Effector CD4-positive, alpha-beta T cell (primary cell): ENCODE results near the gene C5AR2.
"Not testable (repeated sequence)": the region's sequence is repeated elsewhere in the genome, so short reads cannot be mapped to it uniquely, and the experiment has no call there.

Source experiments
- DNase-seq: peaks from one replicate; pipeline ENCODE4 v3.0.0-alpha.2; 2020

Gene C5AR2

DNA sequence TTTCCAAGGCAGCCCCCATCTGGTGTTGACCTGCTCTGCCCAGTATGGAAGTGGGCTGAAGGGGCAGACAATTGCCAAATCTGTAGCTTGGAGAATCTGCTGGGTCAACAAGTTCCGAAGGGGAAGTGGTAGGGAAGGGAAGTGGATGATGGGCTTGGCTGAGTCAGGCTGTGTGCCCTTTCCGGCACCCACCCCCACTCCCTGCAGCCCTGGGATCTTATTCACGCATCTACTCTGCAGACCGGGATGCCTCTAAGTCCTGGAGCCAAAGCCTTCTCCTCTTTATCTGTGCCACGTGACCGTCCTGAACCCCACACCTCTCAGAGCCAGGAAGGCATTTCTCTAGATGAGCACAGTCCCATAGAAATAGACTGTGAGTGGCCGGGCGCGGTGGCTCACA is 7.5 kb upstream of the C5AR2 start:
- no peak for DNase-seq

- no peak for DNase-seq
Observed at GRCh38 chr19:47330466-47330869, 1.5 kb upstream of the C5AR2 start.

- DNase-seq = no peak
Observed at GRCh38 chr19:47331490-47331889, 485 bp upstream of the C5AR2 start.

GRCh38 chr19:47336765-47337718 is 5.1 kb downstream of the C5AR2 start:
- not testable (repeated sequence) for DNase-seq

- DNase-seq = no peak
Observed at GRCh38 chr19:47339196-47339880, 7.4 kb downstream of the C5AR2 start.

DNA sequence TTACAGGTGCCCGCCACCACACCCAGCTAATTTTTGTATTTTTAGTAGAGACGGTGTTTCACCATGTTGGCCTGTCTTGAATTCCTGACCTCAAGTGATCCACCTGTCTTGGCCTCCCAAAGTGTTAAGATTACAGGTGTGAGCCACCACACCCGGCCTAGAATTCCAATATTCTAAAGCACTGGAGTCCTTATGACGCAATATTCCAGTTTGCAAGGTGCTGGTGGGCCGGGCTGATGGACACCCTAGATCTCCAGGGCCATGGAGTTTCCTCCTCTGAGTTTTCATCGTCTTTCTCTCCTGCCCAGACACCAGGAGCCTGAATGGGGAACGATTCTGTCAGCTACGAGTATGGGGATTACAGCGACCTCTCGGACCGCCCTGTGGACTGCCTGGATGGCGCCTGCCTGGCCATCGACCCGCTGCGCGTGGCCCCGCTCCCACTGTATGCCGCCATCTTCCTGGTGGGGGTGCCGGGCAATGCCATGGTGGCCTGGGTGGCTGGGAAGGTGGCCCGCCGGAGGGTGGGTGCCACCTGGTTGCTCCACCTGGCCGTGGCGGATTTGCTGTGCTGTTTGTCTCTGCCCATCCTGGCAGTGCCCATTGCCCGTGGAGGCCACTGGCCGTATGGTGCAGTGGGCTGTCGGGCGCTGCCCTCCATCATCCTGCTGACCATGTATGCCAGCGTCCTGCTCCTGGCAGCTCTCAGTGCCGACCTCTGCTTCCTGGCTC is 8.7 kb downstream of the C5AR2 start:
- no peak for DNase-seq

DNA sequence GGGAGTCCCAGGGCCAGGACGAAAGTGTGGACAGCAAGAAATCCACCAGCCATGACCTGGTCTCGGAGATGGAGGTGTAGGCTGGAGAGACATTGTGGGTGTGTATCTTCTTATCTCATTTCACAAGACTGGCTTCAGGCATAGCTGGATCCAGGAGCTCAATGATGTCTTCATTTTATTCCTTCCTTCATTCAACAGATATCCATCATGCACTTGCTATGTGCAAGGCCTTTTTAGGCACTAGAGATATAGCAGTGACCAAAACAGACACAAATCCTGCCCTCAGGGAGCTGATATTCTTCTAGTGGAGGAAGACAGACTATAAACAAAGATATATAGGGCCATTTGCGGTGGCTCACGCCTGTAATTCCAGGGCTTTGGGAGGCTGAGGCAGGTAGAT is 9.8 kb downstream of the C5AR2 start:
- DNase-seq = no peak

GRCh38 chr19:47343194-47343802 is 11.3 kb downstream of the C5AR2 start:
- no peak for DNase-seq

- no peak for DNase-seq
Observed at GRCh38 chr19:47344425-47344824, 12.4 kb downstream of the C5AR2 start.

DNA sequence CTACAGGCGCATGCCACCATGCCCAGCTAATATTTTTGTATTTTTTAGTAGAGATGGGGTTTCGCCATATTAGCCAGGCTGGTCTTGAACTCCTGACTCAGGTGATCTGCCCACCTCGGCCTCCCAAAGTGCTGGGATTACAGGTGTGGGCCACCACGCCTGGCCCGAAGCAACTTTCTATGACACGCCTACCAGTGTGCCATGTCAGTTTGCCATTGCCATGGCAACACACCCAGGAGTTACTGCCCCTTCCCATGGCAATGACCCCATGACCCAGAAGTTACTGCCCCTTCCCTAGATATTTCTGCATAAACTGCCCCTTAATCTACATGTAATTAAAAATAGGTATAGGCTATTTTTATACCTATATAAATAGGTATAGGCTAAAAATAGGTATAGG is 14.0 kb downstream of the C5AR2 start:
- not testable (repeated sequence) for DNase-seq

- peak; percentile 97 for DNase-seq
Observed at GRCh38 chr19:47348819-47349795, 17.1 kb downstream of the C5AR2 start, which contains the start of gene DHX34. Gene DHX34, plus strand, starts transcription at chr19:47349315. Its CDS starts 3,716 bp downstream, at chr19:47353031.

DNA sequence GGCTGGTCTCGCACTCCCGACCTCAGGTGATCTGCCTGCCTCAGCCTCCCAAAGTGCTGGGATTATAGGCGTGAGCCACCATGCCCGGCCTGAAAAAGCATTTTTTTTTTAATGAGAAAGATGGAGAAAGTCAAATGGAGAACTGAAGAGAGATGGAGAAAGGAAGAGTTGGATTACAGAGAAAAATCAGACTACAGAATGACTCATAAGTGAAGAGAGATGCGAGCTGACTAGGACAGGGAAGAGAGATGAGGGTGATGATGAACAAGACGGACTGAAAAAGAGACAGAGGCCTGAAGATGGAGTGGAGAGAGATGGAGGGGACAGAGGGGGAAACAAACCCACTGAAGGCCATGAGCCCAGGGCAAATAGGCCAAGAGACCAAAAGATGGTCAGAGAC is 18.7 kb downstream of the C5AR2 start:
- DNase-seq = no peak

DNA sequence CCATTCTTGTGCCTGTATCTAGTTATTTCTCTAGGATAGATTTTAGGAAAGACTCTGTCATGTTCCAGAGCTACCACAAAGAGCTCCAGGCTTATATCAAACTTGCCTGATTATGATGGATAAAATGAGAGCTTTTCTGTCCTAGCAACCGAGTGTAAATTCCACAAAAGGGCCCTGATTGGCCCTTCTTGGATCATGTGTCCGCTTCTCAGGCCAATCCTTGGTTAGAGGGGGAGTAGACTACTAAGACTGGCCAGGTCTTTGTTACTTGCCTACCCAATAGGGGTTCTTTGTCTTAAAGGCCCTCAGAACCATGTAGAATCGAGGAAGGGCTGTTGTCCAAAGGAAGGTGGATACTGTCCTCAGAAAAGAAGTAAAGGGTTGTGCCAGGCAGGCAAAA is 19.6 kb downstream of the C5AR2 start:
- DNase-seq = no peak

DNA sequence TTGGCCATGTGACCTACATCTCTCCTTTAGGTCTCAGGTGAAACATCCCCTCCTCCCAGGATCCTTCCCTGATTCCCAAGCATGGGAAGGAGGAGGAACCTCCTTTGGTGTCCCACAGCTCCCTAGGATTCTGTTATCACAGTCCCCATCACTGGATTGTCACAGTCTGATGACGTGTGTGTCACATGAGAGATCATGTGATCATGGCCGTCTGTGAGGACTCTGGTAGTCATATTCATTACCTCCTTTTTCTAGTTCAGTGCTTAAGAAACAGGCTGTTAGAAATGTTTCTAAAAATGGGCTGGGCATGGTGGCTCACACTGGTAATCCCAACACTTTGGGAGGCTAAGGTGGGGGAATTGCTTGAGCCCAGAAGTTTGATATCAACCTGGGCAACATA is 20.1 kb downstream of the C5AR2 start:
- no peak for DNase-seq

DNA sequence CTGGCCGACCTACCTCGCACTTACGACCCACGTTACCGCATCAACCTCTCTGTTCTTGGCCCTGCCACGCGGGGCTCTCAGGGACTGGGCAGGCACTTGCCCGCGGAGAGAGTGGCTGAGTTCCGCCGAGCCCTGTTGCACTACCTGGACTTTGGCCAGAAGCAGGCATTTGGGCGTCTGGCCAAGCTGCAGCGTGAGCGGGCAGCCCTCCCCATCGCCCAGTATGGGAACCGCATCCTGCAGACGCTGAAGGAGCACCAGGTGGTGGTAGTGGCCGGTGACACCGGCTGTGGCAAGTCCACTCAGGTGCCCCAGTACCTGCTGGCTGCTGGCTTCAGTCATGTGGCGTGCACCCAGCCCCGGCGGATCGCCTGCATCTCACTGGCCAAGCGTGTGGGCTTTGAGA is 21.3 kb downstream of the C5AR2 start:
- DNase-seq = no peak

GRCh38 chr19:47356900-47357299 is 24.9 kb downstream of the C5AR2 start:
- no peak for DNase-seq

DNA sequence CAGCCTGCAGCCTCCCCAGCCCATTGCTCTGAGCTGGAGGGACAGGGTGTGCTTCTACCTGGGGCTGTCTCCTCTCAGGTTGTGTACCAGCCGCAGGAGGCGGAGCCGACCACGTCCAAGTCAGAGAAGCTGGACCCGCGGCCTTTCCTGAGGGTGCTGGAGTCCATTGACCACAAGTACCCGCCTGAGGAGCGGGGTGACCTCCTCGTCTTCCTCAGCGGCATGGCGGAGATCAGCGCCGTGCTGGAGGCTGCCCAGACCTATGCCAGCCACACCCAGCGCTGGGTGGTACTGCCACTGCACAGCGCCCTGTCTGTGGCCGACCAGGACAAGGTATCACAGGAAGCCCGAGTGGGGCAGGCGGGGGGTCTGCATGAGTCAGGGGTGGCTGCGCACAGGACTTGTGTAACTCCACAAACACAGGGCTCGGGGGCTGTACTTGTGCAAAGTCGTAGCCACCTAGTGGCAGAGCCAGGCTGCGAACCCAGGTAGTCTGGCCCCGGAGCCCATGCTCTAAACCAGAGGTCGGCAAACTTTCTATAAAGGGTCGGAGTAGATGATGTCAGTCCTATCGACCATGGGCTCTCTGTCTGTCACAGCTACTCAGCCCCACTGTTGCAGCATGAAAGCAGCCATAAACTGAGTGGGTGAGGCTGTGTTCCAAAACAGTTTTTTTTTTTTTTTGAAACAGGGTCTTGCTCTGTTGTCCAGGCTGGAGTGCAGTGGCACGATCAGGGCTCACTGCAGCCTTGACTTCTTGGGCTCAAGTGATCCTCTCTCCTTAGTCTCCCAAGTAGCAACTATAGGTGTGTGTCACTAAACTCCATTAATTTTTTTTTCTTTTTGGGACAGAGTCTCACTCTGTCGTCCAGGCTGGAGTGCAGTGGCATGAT is 26.1 kb downstream of the C5AR2 start:
- no peak for DNase-seq

DNA sequence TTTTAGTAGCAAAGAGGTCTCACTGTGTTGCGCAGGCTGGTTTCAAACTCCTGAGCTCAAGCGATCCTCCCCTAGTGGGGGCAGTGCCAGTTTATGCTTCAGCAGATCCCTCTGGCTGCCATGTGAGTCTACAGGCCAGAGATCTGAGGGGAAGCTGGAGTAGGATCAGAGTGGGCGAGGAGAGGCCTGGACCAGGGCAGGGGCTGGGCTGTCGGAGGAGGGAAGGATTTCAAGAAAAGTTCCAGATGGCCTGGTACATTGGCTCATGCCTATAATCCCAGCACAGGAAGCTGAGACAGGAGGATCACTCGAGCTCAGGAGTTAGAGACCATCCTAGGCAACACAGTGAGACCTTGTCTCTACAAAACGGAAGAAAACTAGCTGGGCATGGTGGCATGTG is 27.0 kb downstream of the C5AR2 start:
- DNase-seq = no peak

GRCh38 chr19:47362321-47362720 is 30.3 kb downstream of the C5AR2 start:
- DNase-seq = no peak

- no peak for DNase-seq
Observed at GRCh38 chr19:47363758-47364531, 32.0 kb downstream of the C5AR2 start.
